Activated T-helper 9 cell treated with anti-CD3 and anti-CD28 coated beads, Interleukin-2, amount 50 U/mL, for 16 hours (primary cell): ENCODE results near the gene ZNRD2.

Source experiments
- DNase-seq: peaks from one replicate; pipeline ENCODE4 v3.0.0-alpha.2; 2020; ENCODE audit warnings: low read depth

Gene ZNRD2

DNA sequence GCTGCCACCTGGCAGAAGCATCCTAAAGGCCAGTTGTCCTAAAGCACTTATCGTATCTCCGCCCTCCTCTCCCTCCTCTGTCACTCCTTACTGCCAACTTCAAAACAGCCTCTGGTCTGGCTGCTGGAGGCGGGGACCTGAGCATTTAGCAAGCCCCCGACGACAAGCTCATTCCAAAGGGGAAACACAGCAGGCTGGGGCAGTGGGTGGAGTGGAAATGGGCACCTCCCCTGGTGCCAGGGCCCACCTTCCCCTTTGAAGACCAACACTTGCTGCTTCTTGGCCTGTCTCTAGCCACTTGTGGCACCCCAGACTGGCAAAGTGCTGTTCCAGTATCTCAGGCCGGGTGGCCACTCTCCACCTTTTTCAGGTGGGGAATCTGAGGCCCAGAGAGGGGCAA is 40.1 kb downstream of the ZNRD2 start:
- no peak for DNase-seq

DNA sequence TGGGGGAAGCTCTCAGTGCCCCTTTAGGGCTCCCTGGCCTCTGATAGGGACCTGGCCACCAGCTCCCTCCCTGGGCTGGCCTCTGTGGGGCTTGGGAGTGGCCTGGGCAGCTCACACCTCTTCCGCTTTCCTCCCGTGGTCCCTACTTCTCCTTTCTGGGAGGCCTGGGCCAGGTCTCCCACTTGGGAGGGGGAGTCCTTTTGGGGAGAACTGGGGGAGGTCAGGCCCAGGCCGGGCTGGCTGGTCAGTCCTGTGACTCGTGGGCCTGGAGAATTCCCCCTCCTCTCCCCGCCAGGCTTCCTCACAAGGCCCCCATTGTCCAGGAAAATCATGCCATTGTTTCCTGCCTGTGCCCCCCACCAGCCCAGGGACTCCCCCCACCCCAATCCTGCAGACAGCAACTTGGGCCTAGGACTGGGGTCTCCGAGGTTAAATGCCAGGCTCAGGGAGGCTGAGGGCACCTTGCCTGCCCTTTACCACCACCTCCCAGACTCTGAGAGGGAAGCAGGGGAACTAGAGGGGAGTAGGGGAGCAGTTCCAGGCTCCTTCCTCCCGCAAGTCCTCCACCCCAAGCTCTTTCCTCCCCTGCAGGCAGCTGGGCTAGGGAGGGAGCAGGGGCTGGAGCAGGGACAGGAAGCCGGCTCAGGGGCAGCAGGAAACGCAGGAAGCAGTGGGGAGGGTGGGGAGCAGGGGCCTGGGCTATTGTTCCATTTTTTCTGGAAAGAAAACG is 40.9 kb downstream of the ZNRD2 start:
- DNase-seq = no peak

DNA sequence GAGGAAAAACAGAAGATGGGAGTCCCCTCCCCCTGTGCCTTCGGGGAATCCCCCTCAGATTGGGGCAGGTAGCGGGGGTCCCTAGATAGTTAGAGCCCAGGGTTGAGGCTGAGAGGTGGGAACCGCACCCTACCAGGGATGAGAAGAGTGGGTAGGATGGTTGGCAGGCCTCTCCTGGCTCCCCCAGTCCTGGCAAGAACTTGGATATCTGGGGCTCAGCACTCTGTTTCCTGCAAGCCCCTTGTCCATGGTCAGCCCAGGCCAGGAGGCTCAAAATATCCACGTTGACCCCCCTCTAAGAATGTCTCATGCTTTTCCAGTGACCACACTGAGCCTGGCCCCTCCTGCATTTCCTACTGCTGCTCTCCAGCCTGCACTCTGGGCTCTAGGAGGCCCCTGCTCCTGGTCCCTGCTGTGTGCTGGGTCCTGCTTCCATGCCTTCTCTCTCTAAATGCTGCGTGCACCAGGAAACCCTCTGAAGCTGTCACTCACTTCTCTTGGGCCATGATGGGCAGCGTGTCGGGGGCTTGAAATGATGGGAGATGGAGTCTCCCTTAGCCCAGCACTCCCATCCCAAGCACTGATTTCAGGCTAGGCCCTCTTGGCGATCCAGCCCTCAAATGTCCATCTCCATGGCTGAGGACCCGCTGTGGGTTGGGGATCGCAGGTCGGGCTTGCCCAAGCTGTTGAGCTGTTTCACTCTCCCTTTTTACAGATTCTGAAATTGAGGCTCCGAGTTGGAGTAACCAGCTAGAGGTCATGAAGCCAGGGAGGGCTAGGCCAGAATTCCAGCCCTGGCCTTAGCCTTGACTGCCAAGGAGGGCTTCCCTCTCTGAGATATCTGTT is 41.7 kb downstream of the ZNRD2 start:
- DNase-seq = no peak

DNA sequence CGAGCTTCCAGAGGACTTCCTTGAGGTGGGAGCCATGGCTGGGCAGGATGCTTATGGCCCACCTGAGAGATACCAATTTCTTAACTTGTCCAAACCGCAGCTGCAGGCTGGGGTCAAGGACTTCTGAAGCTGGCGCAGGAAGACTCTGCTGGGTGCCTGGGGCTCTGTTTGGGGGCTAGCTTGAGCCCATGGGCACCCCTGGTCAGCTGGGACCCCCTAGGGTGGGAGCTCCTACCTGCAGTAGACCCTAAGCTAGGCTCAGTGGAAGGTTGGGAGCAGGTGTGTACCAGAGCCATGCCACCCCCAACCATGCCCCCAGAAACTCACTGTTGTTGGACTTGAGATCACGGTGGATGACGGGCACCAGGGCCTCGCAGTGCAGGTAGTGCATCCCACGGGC is 42.4 kb downstream of the ZNRD2 start:
- no peak for DNase-seq

DNA sequence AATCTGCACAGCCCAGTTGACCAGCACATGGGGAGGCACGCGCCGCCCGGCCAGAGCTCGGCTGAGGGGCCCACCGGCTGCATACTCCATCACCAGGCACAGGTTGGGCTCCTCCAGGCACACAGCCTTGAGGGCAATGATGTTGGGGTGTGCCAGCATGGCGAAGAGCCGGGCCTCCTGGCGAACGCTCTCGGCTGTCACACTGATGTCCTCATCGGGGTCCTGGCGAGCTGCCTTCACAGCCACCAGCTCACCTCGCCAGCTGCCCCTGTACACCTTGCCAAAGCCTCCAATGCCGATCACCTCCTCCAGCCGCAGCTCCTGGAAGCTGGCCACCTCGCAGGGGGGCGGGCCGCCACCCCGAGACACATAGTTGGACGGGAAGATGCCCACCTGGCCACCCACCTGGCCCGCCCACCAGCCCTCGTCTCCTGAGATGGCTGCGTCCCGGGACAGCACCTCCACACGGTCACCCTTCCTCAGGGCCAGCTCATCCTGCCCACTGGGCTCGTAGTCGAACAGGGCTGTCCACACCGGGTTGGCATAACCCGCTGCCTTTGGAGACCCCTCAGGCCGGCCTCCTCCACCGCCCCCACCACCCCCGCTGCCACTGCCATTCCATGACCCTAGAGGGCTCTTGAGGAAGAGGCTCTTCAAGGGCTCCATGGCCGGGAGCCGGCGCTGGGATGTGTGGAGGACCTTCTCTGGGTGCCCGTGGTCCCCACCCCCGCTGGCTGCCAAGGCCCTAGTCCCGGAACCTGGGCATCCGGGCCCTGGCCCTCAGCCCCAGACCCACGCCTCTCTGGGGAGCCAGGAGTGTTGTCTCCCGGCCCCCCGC is 43.0 kb downstream of the ZNRD2 start:
- DNase-seq = no peak

DNA sequence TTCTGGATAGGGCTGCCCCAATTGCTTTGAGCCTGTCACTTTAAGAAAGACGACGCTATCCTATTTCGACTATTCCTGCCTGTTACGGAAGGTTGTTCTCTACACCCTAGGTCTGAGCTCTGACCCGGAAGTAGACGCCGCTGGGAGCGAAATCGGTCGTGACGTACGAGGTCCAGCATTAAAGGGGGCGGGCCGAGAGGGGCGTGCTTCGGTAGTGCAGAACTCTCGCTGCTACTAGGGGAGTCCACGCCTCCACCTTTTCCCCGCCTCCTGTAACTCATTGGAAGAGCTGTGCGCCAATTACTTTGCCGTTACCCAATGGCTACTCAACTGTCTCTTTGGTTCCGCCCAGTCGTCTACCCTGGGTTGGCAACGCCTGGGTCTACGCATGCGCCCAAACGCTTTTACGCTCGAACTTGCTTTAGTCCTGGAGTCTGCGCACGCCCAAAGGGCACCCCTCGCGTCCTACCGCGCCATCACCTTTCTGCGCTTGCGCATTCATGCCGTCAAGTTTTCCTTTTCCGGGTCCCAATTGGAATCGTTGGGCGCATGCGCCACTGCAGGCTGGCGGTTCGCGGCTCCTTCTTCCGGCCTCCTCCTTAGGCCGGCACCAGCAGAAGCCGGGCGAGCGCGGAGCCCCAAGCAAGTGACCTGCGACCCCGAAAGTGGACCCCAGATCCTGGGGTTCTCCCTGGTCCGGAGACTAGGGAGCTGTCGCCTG is 45.1 kb downstream of the ZNRD2 start, which contains the start of gene PCNX3:
TSS of gene PCNX3 (plus strand) at position 548 of the 721 bp plus-strand sequence. CDS start 536 bp downstream, outside the sequence.
- DNase-seq = peak; percentile 100

DNA sequence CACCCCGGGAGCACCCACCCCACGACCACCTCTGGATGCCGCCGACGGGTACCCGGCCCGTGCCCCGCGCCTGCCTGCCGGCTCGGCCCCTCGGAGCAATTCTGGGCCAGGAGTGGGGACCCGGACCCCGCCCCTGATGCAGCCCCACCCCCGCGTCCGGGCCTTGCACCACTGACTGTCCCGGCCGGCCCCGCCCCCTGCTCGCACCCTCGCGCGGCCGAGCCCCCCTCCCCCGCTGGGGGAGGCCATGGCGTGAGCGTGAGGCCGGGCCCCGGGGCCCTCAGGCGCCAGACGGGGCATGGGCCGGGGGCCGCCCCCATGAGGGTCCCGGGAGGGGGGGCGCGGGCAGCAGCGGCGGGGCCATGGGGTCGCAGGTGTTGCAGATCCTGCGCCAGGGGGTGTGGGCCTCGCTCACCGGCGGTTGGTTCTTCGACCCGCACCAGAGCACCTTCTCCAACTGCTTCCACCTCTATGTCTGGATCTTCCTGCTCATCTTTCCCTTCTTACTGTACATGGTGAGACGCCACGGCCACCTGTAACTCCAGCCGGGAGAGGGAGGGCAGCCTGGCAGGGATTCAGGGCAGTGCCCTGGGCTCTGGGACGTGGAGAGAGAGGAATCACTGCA is 45.8 kb downstream of the ZNRD2 start:
- no peak for DNase-seq

DNA sequence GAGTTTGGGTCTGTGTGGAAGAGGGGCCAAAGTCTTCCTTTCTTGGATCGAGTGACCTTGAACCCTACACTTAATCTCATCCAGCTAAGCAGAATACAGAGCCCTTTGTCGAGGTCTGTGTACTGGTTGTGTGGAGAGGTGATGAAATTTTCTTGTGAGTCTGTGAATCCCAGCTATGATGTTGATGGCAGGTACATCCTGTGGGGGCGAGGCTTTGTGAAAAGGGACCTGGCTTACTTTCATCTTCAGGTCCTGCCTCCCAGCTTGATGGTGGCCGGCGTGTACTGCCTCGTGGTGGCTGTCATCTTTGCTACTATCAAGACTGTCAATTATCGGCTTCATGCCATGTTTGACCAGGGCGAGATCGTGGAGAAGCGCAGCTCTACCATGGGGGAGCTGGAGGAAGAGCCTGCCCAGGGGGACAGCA is 46.3 kb downstream of the ZNRD2 start:
- DNase-seq = no peak

DNA sequence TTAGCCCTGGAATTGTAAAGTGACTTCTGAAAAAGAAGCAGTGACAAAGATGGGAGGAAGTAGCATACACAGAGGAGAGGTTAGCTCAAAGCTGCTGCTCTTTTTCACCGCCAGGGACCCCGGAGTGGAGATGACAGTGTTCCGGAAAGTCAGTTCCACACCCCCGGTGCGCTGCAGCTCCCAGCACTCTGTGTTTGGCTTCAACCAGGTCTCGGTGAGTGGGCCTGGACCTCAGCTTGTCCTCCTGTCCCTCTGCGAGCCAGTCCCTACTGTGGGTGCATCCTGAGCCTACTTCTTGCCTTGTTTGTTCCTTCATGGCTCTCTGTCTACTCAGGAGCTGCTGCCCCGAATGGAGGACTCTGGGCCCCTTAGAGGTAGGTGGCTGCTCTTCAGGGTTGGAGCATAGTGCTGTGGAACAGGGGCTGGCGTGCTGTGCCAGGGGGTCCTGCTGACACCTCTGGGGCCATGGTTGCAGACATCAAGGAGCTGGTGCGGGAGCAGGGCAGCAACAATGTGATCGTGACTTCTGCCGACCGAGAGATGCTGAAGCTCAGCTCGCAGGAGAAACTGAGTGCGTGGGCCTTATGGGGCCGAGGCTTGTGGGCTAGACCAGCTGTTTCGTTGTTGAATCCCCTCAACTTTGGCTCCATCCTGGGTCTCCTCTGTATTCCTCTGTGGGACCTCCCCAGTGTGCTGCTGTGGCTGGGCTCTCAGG is 47.0 kb downstream of the ZNRD2 start:
- no peak for DNase-seq

DNA sequence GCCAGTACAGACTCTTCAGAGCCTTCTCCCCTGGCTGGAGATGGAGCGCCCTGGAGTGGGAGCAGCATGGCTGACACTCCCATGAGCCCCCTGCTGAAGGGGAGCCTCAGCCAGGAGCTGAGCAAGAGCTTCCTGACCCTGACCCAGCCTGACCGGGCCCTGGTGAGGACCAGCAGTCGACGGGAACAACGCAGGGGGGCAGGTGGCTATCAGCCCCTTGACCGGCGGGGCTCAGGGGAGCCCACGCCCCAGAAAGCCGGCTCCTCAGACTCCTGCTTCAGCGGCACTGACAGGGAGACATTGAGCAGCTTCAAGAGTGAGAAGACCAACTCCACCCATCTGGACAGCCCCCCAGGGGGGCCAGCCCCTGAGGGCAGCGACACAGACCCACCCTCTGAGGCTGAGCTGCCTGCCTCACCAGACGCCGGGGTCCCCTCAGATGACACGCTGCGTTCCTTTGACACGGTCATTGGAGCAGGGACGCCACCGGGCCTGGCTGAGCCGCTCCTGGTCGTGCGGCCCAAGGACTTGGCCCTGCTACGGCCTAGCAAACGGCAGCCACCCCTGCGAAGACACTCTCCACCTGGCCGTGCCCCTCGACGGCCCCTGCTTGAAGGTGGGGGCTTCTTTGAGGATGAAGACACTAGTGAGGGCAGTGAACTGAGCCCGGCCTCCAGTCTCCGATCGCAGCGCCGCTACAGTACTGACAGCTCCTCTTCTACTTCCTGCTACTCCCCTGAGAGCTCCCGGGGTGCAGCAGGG is 47.9 kb downstream of the ZNRD2 start:
- DNase-seq = no peak

DNA sequence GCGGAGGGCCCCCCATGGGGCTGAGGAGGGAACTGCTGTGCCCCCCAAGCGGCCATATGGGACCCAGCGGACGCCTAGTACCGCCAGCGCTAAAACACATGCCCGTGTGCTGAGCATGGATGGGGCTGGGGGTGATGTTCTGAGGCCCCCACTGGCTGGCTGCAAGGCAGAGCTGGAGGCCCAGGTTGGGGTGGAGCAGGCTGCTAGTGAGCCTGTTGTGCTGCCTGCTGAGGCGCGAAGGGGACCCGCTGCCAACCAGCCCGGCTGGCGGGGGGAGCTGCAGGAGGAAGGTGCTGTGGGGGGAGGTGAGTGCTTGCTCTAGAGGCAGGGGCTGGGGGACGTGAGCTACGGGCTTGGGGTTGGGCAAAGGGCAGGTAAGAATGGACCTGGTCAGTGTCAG is 48.5 kb downstream of the ZNRD2 start:
- no peak for DNase-seq

DNA sequence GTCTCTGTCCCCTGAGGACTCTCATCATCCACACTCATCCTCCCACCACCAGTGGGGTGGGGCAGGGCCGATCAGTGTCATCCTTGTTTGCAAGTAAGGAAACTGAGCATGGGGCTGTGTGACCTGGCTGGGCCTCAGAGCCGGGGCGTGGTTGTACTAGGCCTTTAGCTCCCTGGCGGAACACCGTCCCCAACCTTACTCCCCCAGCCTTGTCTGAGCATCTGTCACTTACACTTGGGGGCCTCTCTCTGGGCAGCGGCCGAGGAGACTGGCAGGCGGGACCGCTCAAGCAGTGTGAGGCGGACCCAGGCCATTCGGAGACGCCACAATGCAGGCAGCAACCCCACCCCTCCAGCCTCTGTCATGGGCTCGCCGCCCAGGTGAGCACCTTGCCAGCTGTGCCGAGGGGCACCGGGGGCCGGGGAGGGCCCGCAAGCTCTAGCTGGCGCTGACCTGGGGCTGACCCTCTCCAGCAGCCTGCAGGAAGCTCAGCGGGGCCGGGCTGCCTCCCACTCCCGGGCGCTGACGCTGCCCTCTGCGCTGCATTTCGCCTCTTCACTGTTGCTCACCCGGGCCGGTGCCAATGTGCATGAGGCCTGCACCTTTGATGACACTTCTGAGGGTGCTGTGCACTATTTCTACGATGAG is 49.1 kb downstream of the ZNRD2 start:
- DNase-seq = no peak

DNA sequence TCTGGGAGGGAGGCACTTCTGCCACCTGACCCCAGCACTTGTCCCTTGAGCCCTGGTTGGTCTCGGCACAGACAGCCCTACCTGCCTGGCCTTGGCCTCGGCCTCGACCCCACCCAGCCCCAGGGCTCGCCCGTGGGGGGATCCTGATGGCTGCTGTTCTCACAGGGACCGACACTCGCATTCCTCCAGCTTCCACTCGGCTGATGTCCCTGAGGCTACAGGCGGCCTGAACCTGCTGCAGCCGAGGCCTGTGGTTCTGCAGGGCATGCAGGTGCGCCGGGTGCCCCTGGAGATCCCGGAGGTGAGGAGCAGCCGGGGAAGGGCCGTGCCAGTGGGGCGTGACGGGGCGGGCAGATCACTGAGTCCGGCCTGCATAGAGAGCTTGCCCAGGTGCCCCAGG is 50.4 kb downstream of the ZNRD2 start:
- no peak for DNase-seq

DNA sequence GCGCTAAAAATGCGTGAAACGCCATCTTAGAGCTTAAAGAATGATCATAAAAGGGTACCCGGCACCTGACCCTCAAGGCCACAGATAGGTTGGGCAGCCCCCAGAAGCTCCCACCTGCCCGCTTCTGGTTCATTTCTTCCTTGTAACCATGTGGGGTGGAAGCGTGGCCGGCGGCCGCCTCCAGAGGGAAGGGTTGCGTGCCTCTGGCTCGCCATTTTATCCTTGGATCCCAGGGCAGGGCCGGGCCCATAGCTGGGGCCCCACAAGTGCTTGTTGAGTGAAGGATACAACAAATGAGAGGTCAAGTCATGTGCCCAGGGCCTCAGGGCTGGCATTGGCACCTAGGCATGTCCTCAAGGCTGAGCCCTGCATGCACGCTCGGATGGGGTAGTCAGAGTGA is 51.2 kb downstream of the ZNRD2 start:
- DNase-seq = no peak
